Skeletal muscle satellite cell (primary cell): ENCODE measurements around the gene GRAMD4.

Experiments
- H3K27me3 ChIP-seq: 2 replicates; pipeline ENCODE4 v1.7.0; 2013; ENCODE audit warnings: low read length; ENCODE audit not compliant: control insufficient read depth, insufficient read depth
- H3K36me3 ChIP-seq: 2 replicates; pipeline ENCODE4 v1.7.0; 2013; ENCODE audit warnings: mild to moderate bottlenecking, control low read depth, low read length; ENCODE audit not compliant: insufficient read depth
- H3K4me1 ChIP-seq: 2 replicates; pipeline ENCODE4 v1.7.0; 2013; ENCODE audit warnings: low read length; ENCODE audit not compliant: control insufficient read depth, insufficient read depth
- H3K4me2 ChIP-seq: 2 replicates; pipeline ENCODE4 v1.7.0; 2013; ENCODE audit warnings: mild to moderate bottlenecking, low read length
- H3K4me3 ChIP-seq: 2 replicates; pipeline ENCODE4 v1.7.0; 2013; ENCODE audit warnings: low read length
- H3K9ac ChIP-seq: 2 replicates; pipeline ENCODE4 v1.7.0; 2013; ENCODE audit warnings: mild to moderate bottlenecking, low read depth, low read length, moderate library complexity
- H3K9me3 ChIP-seq: replicated peaks from 2 replicates; pipeline ENCODE4 v1.7.0; 2013; ENCODE audit warnings: mild to moderate bottlenecking, control low read depth, low read length

GRAMD4 gene

DNA sequence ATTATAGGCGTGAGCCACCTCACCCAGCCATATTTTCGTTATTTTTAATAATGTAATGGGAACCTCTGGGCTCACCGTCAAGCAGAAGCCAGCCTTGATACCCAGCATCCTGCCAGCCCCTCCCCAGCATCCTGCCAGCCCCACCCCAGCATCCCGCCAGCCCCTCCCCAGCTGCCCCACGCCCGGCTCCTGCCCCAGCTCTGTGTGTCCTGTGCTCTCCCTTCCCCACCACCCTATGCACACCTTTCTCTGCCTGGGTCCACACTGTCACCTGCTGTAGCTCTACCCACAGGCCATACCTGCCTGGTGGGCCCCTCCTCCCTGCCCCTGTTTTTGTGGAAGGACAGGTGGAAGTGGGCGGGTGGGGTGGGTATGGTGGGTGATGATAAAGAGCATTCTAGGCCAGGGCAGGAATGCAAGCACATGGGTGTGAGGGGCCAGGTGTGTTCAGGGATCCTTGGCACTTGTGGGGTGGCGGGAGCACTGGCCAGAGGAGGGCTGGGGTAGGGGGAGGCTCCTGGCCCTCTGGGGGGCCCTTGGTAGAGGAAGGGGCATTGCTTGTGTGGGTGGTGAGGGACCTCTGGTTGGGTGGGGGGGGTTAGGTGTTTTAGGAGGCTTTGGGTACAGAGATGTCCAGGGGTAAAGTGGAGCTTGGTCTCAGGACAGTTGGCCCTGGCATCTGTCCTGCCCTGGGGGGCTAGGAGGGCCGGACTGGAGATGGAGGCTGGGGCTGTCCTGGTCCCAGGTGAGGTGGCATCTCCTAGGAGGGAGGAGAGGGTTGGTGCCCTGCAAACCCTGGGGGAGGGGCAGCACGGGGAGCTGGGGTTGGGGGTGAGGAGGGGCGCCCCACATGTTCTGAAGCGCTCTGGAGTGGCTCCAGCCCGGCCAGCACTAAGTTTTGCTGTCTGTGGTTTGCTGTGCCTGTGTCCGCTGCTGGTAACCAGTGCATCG is 25.9 kb upstream of the GRAMD4 start:
- Histone ChIP-seq H3K9me3 (no peaks in the 10 kb centered on the region), H3K27me3 (no peaks in the 10 kb centered on the region), H3K4me3 (no peak overlapping the region), H3K36me3 (no peaks in the 10 kb centered on the region), H3K9ac (no peak overlapping the region), H3K4me1 (peaks cover 16% of the 10 kb centered on the region), H3K4me2 (no peak overlapping the region)

DNA sequence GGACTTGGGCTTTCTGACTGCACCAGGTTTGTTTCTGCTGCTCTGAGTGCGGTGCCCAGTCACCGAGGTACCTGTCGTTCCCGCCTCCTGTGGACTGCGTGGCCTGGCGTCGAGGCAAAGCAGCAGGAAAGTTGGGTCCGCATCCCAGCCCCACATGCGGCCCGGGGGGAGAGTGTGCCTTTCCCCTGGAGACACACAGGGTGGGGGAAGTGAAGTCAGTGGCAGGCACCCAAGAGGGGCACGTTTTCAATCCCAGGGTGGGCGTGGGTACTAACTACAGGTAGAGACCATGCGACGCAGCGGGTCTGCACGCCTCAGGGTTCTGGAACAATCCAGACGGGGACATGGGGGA is 25.3 kb upstream of the GRAMD4 start:
- no peak overlapping the region for H3K4me3 ChIP-seq
- H3K27me3 ChIP-seq, result no peaks in the 10 kb centered on the region
- no peaks in the 10 kb centered on the region for H3K9me3 ChIP-seq
- H3K36me3 ChIP-seq, result no peaks in the 10 kb centered on the region
- no peak overlapping the region for H3K9ac ChIP-seq
- peaks cover 16% of the 10 kb centered on the region for H3K4me1 ChIP-seq
- no peak overlapping the region for H3K4me2 ChIP-seq

DNA sequence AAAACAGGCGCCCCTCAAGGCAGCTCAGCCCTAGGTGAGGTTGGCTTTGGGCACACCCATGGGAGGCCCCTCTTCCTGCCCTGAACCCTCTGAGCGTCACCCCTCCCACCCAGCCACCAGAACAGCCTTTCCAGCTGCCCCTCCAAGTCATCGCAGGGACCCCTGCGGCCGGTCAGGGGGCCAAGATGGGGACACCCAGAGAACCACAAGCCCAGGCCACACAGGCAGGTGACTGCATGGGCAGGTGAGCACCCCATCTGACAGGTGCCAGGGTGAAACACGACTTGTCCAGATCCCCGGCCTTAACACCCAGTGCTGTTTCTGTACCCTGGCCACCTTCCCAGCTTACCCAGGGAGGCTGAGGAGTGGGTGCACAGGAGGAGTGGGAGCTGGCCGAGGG is 24.6 kb upstream of the GRAMD4 start:
- no peak overlapping the region for H3K4me3 ChIP-seq
- no peaks in the 10 kb centered on the region for H3K27me3 ChIP-seq
- peaks cover 16% of the 10 kb centered on the region for H3K4me1 ChIP-seq
- no peak overlapping the region for H3K9ac ChIP-seq
- no peak overlapping the region for H3K4me2 ChIP-seq
- no peaks in the 10 kb centered on the region for H3K9me3 ChIP-seq
- no peaks in the 10 kb centered on the region for H3K36me3 ChIP-seq

DNA sequence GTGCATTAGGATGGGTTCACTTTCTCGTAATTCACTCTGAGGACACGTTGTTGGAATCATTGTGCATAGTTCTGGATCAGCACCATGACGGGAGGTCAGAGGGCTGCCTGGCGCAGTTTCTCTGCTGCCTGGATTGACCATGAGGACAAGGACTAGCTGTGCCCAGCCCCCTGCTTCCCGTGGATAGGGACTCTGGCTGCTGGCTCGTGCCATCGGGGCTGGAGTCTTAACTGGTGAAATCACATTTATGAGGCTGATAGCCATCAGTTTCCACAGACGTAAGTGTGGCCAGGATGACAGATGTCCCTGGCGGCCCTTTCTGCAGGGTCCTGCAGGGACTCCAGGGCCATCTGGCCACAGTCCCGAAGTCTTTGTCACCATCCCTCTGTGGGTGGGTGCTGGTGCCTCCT is 24.1 kb upstream of the GRAMD4 start:
- no peak overlapping the region for H3K4me3 ChIP-seq
- H3K36me3 ChIP-seq, result no peaks in the 10 kb centered on the region
- no peak overlapping the region for H3K9ac ChIP-seq
- no peaks in the 10 kb centered on the region for H3K9me3 ChIP-seq
- H3K27me3 ChIP-seq, result no peaks in the 10 kb centered on the region
- H3K4me2 ChIP-seq, result no peak overlapping the region
- peaks cover 16% of the 10 kb centered on the region for H3K4me1 ChIP-seq

DNA sequence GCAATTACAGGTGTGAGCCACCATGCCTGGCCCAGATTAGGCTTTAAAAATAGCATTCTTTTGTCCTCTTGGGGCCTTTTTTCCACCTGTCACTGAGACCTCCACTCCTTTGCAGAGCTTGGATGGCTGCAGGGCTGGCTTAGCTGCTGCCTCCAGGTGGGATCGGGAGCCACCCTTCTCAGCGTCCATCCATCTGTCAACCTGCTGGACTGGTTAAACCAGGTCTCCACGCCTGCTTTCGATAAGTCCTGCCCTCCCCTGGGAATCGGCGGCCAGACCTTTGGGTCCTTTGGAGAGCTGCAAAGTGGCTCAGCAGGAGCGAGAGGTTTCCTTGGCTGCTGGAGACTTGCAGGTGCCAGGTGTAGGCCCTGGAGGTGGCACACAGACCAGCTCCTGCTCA is 23.4 kb upstream of the GRAMD4 start:
- peaks cover 16% of the 10 kb centered on the region for H3K4me1 ChIP-seq
- H3K4me3 ChIP-seq, result no peak overlapping the region
- H3K4me2 ChIP-seq, result no peak overlapping the region
- no peak overlapping the region for H3K9ac ChIP-seq
- no peaks in the 10 kb centered on the region for H3K36me3 ChIP-seq
- H3K27me3 ChIP-seq, result no peaks in the 10 kb centered on the region
- H3K9me3 ChIP-seq, result no peaks in the 10 kb centered on the region

DNA sequence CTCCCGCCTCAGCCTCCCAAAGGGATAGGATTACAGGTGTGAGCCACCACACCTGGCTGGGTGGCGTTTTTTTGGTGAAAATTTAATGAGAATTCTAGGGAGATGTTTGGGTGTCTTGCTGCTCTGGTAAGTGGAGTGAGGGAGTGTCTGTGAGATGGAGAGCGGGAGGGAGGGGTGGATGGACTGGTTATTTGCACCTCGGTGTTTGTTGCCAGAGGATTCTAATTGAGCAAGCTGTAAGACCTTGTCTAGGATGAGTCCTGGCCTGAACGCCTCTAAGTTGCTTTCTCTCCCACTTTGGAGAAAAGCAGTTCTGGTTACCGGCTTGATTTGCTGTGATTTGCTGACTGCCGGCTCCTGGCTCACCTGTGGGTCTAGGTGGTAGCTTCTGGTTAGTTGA is 22.0 kb upstream of the GRAMD4 start:
- H3K9ac ChIP-seq, result no peak overlapping the region
- H3K36me3 ChIP-seq, result no peaks in the 10 kb centered on the region
- H3K4me3 ChIP-seq, result no peak overlapping the region
- no peaks in the 10 kb centered on the region for H3K27me3 ChIP-seq
- no peak overlapping the region for H3K4me2 ChIP-seq
- H3K9me3 ChIP-seq, result no peaks in the 10 kb centered on the region
- peaks cover 6% of the 10 kb centered on the region for H3K4me1 ChIP-seq

DNA sequence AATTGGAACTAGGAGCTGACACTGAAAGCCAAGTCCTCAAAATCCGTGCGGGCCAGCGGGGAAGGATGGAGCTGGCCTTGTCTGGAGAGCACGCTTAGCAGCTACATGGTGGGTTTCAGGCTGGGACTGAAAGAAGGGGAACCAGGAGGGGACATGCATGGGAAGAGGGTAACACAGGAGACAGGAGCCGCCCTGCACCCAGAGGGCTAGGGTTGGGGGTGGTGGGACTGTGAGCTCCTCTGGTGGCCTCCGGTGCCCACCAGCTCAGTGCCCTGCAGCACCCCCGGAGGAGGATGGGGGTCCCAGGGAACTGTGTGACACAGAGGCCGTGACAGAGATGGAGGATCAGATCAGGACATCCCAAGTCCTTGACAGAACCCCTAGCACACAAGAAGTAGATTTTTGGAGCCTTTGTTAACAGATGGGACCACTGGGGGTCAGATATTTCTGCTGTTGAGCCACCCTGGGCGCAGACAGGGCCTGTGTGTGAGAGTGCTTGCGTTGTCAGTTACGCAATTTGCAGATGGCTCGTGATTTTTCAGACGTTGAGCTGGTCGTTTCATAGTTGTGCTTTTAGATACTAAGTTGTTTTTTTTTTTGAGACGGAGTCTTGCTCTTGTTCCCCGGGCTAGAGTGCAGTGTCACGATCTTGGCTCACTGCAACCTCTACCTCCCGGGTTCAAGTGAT is 21.3 kb upstream of the GRAMD4 start:
- Histone ChIP-seq H3K9ac (no peak overlapping the region), H3K9me3 (no peaks in the 10 kb centered on the region), H3K4me3 (no peak overlapping the region), H3K4me2 (no peak overlapping the region), H3K4me1 (peaks cover 6% of the 10 kb centered on the region), H3K36me3 (no peaks in the 10 kb centered on the region), H3K27me3 (no peaks in the 10 kb centered on the region)

DNA sequence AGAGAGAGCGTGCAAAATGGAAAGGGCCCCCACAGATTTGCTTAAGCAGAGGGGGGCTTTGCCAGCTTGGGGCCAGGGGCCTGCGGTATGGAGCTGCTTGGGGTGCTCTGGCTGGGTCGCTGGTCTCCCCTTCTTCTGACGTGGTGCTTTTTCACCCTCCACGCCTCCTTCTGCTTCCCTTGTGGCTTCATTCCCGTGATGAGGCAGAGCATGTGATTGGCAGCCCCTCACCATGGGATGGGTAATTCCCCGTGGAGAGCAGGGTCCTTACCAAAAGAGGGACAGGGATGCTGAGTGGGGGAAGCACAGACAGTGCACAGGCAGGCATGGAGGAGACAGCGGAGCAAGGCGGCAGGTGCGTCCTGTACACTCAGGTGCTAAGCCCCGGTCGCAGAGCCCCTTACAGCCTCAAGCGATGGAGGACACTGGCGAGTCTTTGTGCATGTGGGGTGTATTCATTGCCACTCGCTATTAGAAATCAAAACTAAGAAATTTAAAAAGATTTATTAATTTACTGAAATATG is 19.9 kb upstream of the GRAMD4 start:
- Histone ChIP-seq H3K4me1 (peaks cover 6% of the 10 kb centered on the region), H3K27me3 (no peaks in the 10 kb centered on the region), H3K9ac (no peak overlapping the region), H3K9me3 (no peaks in the 10 kb centered on the region), H3K4me2 (no peak overlapping the region), H3K4me3 (no peak overlapping the region), H3K36me3 (no peaks in the 10 kb centered on the region)

DNA sequence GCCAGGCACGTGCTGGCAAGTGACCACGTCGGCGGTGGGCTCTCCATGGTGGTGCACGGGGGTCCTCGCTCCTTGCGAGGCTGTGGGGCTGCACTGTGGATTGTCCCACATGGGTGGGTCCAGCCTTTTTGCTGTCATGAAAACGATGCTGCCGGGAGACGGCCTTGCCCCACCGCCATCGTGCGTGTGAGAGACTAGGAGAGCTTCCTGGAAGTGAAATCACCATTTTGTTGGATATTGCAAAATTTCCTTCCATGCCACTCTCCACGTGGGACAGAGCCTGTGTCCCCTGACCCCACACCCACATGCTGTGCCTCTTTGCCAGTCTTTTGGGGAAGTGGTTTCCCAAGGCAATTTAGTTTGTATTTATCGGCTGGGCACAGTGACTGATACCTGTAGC is 18.2 kb upstream of the GRAMD4 start:
- no peaks in the 10 kb centered on the region for H3K9me3 ChIP-seq
- H3K27me3 ChIP-seq, result no peaks in the 10 kb centered on the region
- H3K36me3 ChIP-seq, result no peaks in the 10 kb centered on the region
- no peaks in the 10 kb centered on the region for H3K4me1 ChIP-seq
- H3K9ac ChIP-seq, result no peak overlapping the region
- no peak overlapping the region for H3K4me3 ChIP-seq
- no peak overlapping the region for H3K4me2 ChIP-seq

DNA sequence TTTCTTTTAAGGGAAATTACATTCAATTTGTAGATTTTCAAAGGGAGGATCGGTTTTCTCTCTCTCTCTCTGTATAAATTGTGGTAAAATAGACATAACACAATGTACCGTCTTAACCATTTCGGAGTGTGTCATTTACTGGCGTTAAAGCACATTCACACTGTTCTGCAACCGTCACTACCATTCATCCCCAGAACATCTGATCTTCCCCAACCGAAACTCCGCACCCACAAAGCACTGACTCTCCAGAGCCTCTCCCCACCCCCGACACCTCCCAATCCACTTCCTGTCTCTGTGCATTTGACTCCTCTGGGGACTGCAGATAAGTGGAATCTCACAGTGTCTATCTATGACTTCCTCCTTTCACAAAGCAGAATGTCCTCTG is 15.9 kb upstream of the GRAMD4 start:
- Histone ChIP-seq H3K4me3 (no peak overlapping the region), H3K9ac (no peak overlapping the region), H3K9me3 (no peaks in the 10 kb centered on the region), H3K4me2 (no peak overlapping the region), H3K27me3 (no peaks in the 10 kb centered on the region), H3K4me1 (no peaks in the 10 kb centered on the region), H3K36me3 (no peaks in the 10 kb centered on the region)

DNA sequence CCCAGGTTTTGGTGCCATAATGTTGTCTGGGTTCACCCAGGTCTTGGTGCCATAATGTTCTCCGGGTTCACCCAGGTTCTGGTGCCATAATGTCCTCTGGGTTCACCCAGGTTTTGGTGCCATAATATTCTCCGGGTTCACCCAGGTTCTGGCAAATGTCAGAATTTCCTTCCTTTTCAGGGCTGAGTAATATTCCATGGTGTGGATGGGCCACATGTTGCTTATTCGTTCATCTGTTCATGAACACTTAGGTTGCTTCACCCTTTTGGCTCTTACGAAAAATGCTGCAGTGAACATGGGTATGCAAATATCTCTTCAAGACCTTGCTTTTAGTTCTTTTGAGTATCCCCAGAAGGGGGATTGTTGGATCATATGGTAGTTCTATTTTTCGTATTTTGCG is 15.1 kb upstream of the GRAMD4 start:
- Histone ChIP-seq H3K4me1 (no peaks in the 10 kb centered on the region), H3K4me2 (no peak overlapping the region), H3K4me3 (no peak overlapping the region), H3K9me3 (no peaks in the 10 kb centered on the region), H3K36me3 (no peaks in the 10 kb centered on the region), H3K27me3 (no peaks in the 10 kb centered on the region), H3K9ac (no peak overlapping the region)
